ENCODE measurements around the gene NEDD8.

GRCh38 chr14:24235804-24236688 lies 3.9 kb upstream of the NEDD8 start:
- TF ChIP-seq CTCF (IDR thresholded peaks at IDR 0.05) (no peak), POLR2A (IDR thresholded peaks at IDR 0.05) (no peak)
